Vagina (tissue), 2 donors: ENCODE data around the gene DNM3.

Experiments used
- CTCF ChIP-seq, 3 experiments: fragments of 450-650 bp in 2 of 3; fragments of 200-600 bp in 1 of 3; sonication (generic) in 1 of 3; IDR thresholded peaks; one replicate each; pipeline ENCODE4 v1.5.1; 2017 to 2019; ENCODE audit warnings: antibody characterized with exemption in 3 of 3, mild to moderate bottlenecking in 2 of 3, moderate library complexity in 2 of 3
- POLR2A ChIP-seq, 2 donors: fragments of 450-650 bp; IDR thresholded peaks; one replicate each; pipeline ENCODE4 v1.6.1; 2017; ENCODE audit warnings: antibody characterized with exemption in 2 of 2, mild to moderate bottlenecking in 2 of 2, moderate library complexity in 2 of 2

- TF ChIP-seq POLR2A (IDR thresholded peaks at IDR 0.05) (no peak), CTCF (IDR thresholded peaks at IDR 0.05) (no peak)
Observed at GRCh38 chr1:171872430-171872829, 31.1 kb downstream of the DNM3 start.
